Esophagus muscularis mucosa (tissue), 3 donors: ENCODE measurements around the gene TENM4.

Experiments
- POLR2A ChIP-seq: fragments of 450-650 bp; IDR thresholded peaks from one replicate; pipeline ENCODE4 v1.6.1; 2017; ENCODE audit warnings: antibody characterized with exemption, moderate library complexity, mild to moderate bottlenecking, low read depth
- POLR2AphosphoS5 ChIP-seq, 2 donors: sonication (generic); formaldehyde crosslinking; IDR thresholded peaks; one replicate each; pipeline ENCODE4 v1.6.1; 2017; ENCODE audit warnings: antibody characterized with exemption in 2 of 2
- TF ChIP-seq, protein P1 (sequence below), 3 experiments: fragments of 200-600 bp in 2 of 3; fragments of 450-650 bp in 1 of 3; sonication (generic) in 2 of 3; IDR thresholded peaks; one replicate each; pipeline ENCODE4 v1.5.1; 2017 to 2019; ENCODE audit warnings: antibody characterized with exemption in 3 of 3, mild to moderate bottlenecking in 2 of 3, moderate library complexity in 1 of 3

DNA sequence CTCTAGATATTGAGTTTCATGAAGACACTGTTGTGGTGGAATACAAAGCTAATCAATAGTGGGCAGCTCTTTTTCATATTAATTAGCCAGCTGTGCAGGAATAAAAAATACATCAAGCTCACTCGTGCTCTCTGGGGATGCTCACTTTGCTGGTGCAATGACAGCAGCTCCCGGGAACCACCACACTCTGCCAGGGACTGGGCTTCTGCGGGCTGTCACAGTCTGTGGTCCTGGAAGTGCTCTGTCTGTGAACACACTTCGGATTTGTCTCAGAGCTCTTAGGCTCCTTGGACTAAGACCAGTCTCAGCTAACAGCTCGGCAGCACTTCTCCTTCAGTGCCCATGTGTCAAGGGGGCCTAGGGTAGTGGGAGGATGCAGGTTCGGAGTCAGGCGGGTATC lies 393.5 kb downstream of the TENM4 start:
- TF ChIP-seq POLR2AphosphoS5 (IDR thresholded peaks at IDR 0.05) (no peak), POLR2A (no peak)
- TF ChIP-seq, protein P1, sequence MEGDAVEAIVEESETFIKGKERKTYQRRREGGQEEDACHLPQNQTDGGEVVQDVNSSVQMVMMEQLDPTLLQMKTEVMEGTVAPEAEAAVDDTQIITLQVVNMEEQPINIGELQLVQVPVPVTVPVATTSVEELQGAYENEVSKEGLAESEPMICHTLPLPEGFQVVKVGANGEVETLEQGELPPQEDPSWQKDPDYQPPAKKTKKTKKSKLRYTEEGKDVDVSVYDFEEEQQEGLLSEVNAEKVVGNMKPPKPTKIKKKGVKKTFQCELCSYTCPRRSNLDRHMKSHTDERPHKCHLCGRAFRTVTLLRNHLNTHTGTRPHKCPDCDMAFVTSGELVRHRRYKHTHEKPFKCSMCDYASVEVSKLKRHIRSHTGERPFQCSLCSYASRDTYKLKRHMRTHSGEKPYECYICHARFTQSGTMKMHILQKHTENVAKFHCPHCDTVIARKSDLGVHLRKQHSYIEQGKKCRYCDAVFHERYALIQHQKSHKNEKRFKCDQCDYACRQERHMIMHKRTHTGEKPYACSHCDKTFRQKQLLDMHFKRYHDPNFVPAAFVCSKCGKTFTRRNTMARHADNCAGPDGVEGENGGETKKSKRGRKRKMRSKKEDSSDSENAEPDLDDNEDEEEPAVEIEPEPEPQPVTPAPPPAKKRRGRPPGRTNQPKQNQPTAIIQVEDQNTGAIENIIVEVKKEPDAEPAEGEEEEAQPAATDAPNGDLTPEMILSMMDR (IDR thresholded peaks at IDR 0.05), result no peak
